HG03558 (cell line): Measurements from ENCODE around the gene PRR22.

Experiments used
- ATAC-seq: cut with Tn5 transposase; IDR thresholded peaks from one replicate; pipeline ENCODE4 v1.9.1; 2021; ENCODE audit warnings: moderate number of reproducible peaks; ENCODE audit not compliant: unreplicated experiment; ENCODE audit errors: extremely low read depth

PRR22 gene

GRCh38 chr19:5814852-5815246 lies 30.3 kb upstream of the PRR22 start:
- ATAC-seq: no peak

DNA sequence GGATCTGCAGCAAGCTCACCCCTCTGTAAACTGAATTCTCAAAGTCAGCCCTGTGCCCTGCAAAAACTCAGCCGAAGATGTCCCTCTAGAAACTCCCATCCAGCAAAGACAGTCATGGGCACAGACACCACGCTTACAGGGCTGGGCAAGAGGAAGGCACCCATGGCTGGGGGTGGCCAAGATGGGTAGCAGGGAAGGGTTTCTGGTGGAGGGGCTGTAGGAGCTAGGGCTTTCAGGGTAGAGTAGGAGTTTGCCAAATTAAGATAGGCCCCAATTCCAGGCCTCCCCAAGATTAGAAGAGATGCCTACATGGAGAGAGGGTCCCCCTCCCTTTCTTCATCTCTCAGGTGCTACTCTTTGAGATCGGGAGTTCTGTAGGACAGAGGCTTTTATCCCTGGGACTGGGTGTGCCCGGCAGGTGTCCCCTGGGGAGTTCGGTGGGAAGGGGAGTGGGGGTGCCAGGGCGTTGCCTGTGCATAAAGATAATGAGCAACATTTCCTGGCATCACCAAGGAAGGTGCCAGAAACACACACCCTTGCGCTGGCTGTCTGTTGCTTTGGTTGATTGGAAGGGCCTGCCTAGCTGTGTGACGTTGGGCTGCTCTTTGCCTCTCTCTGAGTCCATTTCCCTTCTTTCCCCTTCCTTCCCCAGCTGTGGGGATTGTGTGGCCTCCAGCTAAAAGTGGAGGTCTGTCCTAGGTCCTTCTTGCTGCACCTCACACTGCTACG lies 29.7 kb upstream of the PRR22 start:
- no peak for ATAC-seq

DNA sequence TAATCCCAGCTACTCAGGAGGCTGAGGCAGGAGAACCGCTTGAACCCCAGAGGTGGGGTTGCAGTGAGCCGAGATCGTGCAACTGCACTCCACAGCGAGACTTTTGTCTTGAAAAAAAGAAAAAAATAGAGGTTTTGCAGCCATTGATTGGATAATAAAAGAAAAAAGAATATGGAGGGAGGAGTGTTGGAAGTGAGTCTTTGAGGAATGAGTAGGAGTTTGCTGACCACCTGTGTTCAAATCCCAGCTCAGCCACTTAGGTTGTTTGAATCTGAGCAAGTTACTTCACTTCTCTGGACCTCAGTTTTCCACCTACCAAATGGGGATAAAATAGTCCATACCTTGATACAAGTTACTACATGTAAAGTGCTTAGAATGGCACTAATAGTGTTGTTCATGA lies 26.6 kb upstream of the PRR22 start:
- no peak for ATAC-seq

DNA sequence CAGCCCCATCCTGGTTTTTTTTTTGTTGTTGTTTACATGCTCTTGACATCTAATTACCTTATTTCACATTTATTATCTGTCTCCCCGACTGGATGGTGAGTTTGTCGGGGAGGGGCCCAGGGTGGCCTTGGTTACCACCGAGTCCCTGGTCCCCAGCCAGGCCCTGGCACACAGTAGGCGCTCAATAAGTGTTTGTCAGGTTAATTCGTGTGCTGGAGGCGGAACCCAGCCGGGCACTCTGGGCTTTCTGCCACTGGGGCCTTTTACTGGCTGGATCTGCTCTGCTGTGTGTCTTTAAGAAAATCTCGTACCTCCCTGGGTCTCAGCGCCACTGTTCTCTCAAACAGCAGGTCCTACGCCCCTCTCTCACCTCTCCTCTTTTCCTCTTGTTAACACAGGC lies 24.9 kb upstream of the PRR22 start:
- no peak for ATAC-seq

DNA sequence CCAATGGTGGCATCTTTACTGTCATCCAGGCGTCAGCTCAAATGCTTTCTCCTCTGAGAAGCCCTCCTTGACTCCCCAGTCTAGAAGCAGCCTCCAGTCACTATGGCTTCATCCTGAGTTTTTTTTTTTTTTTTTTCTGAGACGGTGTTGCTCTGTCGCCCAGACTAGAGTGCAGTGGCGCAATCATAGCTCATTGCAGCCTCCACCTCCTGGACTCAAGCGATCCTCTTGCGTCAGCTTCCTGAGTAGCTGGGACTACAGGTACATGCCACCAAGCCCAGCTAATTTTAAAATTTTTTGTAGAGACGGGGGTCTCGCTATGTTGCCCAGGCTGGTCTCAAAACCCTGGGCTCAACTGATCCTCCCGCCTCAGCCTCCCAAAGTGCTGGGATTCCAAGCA lies 24.5 kb upstream of the PRR22 start:
- ATAC-seq: no peak

DNA sequence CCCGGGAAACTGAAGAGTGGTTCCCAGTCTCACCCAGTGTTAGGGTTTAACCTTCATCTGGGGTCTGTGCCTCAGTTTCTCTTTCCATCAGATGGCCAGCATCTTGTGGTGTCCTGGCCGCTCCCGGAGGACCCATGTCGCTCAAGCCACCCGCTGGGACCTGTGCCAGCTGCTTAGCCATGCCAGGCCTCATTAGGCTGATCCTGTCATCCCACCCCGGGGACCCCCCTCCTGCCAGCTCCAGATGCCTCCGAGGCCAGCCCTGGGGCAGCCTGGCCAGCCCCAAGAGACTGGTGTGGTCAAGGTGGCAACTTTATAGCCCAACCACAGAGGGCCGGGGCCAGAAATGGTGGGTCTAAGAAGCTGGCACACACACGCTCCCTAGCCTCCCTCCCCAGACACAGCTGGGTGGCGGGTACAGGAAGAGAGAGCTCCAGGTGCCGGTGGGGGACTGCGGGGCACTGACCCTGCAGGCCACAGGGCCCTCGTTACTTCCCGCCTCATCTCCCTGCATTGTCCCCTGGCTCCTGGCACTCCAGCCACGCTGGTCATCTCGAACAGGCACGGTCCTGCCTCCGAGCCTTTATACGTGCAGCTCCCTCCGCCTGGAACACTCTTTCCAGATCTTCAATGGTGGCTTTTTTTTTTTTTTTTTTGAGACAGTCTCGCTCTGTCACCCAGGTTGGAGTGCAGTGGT lies 23.7 kb upstream of the PRR22 start:
- no peak for ATAC-seq

DNA sequence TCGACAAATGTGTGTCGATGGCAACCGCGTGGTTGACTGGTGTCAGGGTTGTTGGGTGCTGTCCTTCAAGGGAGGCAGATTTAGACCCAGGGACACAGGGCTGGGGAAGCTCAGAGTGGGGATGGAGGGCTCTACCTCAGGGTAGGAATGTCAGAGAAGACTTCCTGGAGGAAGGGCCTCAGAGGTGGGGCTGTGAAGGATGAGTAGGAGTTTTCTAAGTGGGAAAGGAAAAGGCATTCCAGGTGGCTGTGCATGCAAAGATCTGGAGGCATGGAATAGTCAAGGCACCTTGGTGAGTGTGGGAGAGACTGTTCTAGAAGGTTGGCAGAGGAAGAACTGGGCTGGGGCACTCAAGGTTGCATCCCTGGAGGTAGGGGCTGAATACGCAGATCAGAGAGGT lies 22.4 kb upstream of the PRR22 start:
- no peak for ATAC-seq

DNA sequence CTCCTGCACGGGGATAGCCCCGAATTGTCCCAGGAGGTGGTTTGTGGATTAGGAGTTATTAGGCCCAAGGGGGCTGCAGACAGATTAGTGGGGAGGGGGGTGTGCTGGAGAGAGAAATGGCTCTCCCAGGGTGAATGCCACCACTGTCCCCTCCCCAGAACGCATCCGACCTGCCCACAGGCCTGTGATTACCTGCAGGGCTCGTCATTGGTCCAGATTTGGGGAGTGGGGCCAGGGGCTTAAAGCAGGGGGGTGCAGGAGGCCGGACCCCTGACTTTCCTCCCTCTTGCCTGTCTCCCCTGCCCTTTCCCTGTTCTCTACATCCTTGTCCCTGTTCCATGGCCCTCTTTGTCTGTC lies 21.6 kb upstream of the PRR22 start:
- ATAC-seq: no peak

DNA sequence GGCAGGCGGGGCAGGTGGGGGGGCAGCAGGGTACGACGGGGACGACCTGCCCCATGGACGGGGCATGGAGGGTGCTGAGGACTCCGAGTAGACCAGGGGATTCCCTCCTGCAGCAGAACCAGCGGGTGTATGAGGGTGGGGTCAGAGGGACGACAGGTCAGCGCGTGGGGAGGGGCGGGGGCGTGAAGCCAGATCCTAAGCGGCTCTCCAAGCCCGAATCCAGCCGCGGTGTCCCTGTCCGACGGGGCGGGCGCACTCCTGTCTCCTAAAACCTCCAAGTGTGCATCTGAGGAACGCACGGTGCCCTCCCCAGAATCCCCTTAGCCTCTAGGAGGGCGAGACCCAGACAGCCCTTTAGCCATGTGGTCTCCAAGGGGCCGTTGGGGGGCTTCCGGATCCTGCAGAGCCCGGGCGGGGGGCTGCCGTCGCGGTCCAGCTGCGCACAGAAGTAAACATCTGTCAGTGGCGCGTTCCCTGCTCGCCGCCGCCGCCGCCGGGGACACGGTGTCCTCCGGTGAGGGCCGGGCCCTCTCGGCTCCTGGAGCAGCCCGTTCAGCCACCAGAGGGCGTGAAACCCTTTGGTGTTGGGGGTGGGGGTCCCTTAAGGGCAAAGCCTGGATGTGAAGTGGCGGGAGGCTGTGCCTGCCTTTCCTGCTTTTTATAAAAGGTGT lies 21.1 kb upstream of the PRR22 start:
- ATAC-seq: no peak

DNA sequence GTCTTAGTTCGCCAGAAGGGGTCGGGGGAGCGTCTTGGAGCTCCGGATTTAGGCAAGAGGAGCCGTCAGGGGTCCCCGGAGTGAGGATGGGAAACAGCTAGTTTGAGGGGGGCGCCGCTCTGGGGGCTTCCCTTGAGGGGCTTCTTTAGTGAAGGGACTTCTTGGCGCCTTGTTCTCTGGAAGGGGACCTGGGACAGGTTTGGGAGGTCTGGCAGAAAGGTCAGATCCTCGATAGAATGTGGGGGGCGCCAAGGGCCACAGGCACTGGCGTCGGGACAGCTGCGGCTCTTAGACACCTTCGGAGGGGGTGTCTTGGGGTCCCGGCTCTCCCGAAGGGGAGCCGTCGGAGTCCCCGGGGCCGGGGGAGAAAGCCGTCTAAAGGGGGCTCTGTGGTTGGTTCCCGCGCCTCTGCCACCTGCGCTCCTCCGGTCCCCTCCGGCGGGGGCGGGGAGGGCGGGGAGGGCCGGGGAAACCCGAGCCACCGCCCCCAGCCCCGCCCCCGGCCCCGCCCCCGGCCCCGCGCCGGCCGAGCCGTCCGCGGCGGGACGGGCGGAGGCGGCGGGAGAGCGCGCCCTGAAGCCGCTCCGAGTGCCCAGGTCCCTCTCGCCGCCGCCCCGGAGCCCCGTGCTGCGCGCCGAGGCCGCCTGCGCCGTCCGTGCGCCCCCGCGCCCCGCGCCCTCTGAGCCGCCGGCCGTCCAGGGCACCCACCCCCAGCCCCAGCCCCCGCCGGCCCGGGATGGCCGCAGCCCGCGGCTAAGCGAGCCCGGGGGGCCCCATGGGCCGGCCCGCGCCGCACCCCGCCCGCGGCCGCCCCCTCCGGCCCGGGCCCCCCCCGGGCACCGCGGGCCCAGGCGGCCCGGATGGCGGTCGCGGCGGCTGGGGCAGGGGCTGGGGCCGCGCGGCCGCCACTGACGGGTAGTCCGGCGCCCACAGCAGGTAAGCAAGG lies 20.2 kb upstream of the PRR22 start, which contains the start of gene NRTN:
TSS of gene NRTN (plus strand) at position 552 of the 946 bp plus-strand sequence. CDS start 19,099 bp downstream, outside the sequence.
- ATAC-seq: no peak

- no peak for ATAC-seq
Measured at GRCh38 chr19:5803752-5804515, 19.4 kb upstream of the PRR22 start.

DNA sequence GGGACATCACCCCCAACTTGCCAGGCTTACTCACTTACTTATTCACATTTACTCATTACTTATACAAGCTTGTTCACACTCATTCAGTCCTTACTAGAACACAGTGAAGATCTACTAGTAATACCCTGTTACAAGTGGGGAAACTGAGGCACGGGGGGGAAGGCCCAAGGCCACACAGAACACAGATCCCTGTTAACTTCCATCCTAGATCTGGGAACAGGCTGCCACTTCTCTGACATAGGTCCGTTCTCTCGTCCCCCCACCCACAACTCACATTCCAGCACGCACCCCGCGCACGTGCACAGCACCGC lies 18.9 kb upstream of the PRR22 start:
- no peak for ATAC-seq

DNA sequence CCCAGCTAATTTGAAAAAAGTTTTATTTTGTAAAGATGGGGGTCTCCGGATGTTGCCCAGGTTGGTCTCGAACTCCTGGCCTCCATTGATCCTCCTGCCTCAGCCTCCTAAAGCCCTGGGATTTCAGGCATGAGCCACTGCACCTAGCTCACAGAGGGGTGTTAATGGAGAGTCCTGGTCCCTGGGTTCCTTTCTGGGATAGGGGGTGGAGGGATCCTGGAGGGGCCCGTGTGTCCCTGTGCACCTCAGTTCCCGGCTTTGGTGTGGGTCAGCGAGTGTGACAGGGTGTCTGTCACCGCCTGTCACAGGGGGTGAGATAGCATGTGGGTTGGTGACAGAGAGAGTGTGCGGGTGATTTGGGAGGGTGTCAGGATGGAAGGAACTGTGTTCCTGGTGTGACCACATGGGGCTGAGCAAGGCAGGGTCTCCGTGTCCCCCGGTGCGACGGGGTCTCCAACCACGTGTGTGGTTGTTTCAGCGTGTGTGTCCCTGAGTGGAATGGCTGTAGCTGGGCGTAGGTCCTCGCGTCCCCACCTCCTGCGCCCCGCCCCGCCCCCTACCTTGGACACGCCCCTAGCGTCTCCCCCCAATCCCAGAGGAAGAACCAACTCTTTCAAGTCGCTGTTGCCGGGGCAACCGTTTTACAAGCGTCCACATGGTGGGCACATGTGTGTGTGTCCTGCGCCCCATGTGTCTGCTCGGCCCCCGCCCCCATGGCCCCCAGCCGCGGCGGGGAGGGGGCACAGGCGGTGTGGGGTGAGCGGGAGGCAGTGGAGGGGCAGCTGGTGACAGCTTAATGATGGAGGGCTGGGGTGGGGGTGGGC lies 17.5 kb upstream of the PRR22 start:
- ATAC-seq: no peak

DNA sequence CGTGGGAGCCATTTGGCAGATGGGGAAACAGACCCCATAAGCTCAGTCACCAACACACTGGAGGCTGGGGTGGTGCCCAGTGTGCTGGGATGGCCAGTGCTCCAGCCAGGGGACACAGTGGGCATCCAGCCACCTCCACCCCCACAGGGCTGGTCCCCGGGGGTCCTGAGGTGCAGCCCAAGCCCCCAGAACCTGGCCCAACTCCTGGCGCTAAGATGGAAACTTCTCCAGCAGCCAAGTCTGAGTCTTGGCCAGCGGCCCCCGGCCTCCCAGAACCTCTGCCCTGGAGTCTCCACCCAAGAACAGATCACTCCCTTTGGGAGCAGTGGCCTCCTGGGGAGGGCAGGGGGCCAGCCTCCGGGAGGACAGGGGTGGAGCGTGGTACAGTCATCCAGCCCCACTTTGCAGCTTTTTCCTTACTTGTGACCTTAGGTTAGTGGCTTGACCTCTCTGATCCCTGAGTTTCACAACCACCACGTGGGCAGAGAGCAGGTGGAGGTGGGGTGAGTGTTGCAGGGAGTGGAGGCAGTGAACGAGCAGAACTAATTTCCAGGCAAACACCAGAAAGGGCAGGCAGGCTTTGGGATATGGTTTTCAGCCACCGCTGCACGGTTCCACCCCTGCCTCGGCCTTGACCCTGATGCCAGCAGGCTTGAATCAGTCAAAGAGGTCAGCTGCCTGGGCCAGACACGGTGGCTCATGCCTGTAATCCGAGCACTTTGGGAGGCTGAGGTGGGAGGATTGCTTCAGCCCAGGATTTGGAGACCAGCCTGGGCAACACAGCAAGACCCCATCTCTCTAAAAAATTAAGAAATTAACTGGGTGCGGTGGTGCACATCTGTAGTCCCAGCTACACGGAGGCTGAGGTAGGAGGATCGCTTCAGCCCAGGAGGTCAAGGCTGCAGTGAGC lies 16.1 kb upstream of the PRR22 start:
- ATAC-seq: no peak

- ATAC-seq: no peak
Measured at GRCh38 chr19:5799247-5800241, 15.0 kb upstream of the PRR22 start.

DNA sequence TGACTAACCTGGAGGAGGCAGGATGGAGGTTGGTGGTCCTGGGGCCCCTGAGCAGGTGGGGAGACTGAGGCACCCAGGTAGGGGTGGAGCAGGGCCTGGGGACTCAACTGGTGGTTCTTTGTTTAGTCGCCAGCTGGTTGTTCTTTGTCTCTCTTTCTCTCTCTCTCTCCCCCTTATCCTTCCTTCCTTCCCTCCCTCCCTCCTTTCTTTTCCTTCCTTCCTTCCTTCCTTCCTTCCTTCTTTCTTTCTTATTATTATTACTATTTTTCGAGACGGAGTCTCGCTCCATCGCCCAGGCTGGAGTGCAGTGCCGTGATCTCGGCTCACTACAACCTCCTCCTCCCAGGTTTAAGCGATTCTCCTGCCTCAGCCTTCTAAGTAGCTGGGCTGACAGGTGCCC lies 13.7 kb upstream of the PRR22 start:
- ATAC-seq: no peak

DNA sequence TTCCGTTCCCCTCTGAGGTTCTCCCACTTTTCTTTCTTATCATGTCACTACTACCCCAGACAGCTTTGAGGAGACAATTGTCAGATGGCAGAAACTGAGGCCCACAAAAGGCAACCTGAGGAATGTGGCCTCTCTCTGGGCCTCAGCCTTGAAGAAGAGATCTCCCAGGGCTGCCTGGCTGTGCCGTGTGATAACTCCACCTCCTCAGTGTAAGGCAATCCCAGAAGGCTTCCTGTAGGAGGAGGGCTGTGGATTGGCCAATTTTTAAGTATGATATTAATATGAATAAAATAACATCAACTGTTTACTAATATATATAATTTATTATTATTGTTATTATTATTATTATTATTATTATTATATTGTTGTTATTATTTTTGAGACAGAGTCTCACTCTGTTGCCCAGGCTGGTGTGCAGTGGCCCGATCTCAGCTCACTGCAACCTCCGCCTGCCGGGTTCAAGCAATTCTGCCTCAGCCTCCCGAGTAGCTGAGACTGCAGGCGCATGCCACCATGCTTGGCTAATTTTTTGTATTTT lies 10.9 kb upstream of the PRR22 start:
- no peak for ATAC-seq
